ENCODE measurements around the gene SPON1. TPM values are rescaled to one million over a fixed set of nuclear protein-coding genes. Genes with fewer than 3 reads are reported as not detected.

The SPON1 gene
- total and polyA plus RNA-seq, 2 of the 8 experiments (the other 6 are each of a cell fraction or from before 2014, with no cell fraction given): 1.5 to 5.4 TPM

DNA sequence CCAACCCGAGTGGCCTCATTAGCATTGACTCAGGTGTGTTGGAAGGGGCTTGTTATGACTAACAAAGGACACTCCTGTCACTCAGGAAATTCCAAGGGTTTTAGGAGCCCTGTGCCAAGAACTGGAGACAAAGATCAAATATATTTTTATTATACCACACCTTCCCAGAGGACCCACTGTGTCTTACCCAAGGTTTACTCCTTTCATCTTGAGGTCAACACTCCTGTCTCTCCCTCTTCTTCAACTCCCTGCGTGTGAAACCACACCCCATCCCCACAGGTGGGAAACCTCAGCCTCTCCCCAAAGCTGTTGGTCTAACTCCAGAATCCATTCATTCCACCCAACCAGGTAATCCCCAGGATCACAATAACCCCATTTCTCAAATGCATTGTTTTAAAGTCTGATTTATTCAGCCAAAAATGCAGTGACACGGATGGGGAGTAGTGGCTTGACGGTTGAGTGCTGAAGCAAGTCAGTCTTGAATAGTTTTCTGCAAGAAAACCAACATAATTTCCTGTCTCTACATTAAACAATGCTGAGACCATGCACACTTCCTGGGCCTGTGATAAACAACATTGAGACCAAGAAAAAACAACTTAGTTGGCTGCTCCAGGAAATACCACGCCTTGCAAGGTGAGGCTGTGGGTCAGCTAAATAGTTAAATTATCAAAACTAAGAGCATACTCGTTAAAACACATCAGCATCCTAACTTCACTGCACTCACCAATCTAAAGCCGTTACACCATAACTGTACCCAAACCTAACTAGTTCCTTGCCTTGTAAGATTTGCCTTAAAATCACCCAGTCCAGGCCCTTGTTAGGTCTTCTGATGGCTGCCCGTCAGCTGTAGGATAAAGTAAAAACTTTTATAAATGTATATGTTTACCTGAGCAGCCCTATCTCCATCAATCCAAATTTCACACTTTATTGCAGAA, 38.5 kb upstream of the SPON1 start (continued):
- TF ChIP-seq, protein P1, sequence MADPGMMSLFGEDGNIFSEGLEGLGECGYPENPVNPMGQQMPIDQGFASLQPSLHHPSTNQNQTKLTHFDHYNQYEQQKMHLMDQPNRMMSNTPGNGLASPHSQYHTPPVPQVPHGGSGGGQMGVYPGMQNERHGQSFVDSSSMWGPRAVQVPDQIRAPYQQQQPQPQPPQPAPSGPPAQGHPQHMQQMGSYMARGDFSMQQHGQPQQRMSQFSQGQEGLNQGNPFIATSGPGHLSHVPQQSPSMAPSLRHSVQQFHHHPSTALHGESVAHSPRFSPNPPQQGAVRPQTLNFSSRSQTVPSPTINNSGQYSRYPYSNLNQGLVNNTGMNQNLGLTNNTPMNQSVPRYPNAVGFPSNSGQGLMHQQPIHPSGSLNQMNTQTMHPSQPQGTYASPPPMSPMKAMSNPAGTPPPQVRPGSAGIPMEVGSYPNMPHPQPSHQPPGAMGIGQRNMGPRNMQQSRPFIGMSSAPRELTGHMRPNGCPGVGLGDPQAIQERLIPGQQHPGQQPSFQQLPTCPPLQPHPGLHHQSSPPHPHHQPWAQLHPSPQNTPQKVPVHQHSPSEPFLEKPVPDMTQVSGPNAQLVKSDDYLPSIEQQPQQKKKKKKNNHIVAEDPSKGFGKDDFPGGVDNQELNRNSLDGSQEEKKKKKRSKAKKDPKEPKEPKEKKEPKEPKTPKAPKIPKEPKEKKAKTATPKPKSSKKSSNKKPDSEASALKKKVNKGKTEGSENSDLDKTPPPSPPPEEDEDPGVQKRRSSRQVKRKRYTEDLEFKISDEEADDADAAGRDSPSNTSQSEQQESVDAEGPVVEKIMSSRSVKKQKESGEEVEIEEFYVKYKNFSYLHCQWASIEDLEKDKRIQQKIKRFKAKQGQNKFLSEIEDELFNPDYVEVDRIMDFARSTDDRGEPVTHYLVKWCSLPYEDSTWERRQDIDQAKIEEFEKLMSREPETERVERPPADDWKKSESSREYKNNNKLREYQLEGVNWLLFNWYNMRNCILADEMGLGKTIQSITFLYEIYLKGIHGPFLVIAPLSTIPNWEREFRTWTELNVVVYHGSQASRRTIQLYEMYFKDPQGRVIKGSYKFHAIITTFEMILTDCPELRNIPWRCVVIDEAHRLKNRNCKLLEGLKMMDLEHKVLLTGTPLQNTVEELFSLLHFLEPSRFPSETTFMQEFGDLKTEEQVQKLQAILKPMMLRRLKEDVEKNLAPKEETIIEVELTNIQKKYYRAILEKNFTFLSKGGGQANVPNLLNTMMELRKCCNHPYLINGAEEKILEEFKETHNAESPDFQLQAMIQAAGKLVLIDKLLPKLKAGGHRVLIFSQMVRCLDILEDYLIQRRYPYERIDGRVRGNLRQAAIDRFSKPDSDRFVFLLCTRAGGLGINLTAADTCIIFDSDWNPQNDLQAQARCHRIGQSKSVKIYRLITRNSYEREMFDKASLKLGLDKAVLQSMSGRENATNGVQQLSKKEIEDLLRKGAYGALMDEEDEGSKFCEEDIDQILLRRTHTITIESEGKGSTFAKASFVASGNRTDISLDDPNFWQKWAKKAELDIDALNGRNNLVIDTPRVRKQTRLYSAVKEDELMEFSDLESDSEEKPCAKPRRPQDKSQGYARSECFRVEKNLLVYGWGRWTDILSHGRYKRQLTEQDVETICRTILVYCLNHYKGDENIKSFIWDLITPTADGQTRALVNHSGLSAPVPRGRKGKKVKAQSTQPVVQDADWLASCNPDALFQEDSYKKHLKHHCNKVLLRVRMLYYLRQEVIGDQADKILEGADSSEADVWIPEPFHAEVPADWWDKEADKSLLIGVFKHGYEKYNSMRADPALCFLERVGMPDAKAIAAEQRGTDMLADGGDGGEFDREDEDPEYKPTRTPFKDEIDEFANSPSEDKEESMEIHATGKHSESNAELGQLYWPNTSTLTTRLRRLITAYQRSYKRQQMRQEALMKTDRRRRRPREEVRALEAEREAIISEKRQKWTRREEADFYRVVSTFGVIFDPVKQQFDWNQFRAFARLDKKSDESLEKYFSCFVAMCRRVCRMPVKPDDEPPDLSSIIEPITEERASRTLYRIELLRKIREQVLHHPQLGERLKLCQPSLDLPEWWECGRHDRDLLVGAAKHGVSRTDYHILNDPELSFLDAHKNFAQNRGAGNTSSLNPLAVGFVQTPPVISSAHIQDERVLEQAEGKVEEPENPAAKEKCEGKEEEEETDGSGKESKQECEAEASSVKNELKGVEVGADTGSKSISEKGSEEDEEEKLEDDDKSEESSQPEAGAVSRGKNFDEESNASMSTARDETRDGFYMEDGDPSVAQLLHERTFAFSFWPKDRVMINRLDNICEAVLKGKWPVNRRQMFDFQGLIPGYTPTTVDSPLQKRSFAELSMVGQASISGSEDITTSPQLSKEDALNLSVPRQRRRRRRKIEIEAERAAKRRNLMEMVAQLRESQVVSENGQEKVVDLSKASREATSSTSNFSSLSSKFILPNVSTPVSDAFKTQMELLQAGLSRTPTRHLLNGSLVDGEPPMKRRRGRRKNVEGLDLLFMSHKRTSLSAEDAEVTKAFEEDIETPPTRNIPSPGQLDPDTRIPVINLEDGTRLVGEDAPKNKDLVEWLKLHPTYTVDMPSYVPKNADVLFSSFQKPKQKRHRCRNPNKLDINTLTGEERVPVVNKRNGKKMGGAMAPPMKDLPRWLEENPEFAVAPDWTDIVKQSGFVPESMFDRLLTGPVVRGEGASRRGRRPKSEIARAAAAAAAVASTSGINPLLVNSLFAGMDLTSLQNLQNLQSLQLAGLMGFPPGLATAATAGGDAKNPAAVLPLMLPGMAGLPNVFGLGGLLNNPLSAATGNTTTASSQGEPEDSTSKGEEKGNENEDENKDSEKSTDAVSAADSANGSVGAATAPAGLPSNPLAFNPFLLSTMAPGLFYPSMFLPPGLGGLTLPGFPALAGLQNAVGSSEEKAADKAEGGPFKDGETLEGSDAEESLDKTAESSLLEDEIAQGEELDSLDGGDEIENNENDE (IDR thresholded peaks at IDR 0.05; ENCODE audit: insufficient replicate concordance, low read length): no peak
- TF ChIP-seq SP2 (IDR thresholded peaks at IDR 0.05; ENCODE audit: low read length) (no peak), CHD2 (IDR thresholded peaks at IDR 0.05; ENCODE audit: low read length) (no peak), KDM4A (IDR thresholded peaks at IDR 0.05; ENCODE audit: low read depth, low read length, severe bottlenecking) (no peak), POLR2A (IDR thresholded peaks at IDR 0.05; ENCODE audit: control extremely low read depth in 1 of 2, low read depth in 2 of 2, low read length in 2 of 2) (no peak), KDM5A (IDR thresholded peaks at IDR 0.05; ENCODE audit: low read length) (no peak), SIRT6 (IDR thresholded peaks at IDR 0.05; ENCODE audit: low read length) (no peak), HDAC6 (IDR thresholded peaks at IDR 0.05; ENCODE audit: low read depth, low read length) (no peak)
